Keratinocyte (primary cell): ENCODE data around the gene ZBTB1.

Experiments used
- CTCF ChIP-seq, 3 experiments: IDR thresholded peaks in 1 of 3; conservative IDR thresholded peaks in 1 of 3; optimal IDR thresholded peaks in 1 of 3; 2 replicates in 2 of 3; 3 replicates in 1 of 3; pipeline versions ENCODE3 to v1.5.1; 2011; ENCODE audit warnings: low read length in 3 of 3, mild to moderate bottlenecking in 3 of 3, moderate library complexity in 2 of 3, control low read depth in 1 of 3, inconsistent platforms in 1 of 3; ENCODE audit not compliant: insufficient read depth in 2 of 3; ENCODE audit errors: extremely low read depth in 1 of 3
- EZH2 ChIP-seq: IDR thresholded peaks from one replicate; pipeline ENCODE4 v1.6.1; 2012; ENCODE audit warnings: inconsistent platforms, mild to moderate bottlenecking, low read length, moderate library complexity

- no peak for TF ChIP-seq CTCF (optimal IDR thresholded peaks at IDR 0.05 in 1 of 3, IDR thresholded peaks at IDR 0.05 in 1 of 3, conservative IDR thresholded peaks at IDR 0.05 in 1 of 3; ENCODE audit: extremely low read depth in 1 of 3, insufficient read depth in 2 of 3, low read length in 3 of 3)
- TF ChIP-seq EZH2 = no peak
Measured at GRCh38 chr14:64463873-64464272, 40.7 kb upstream of the ZBTB1 start.
